ENCODE results near the gene EXOC4. TPM values are rescaled to one million over a fixed set of nuclear protein-coding genes. Genes with fewer than 3 reads are reported as not detected.

The EXOC4 gene
- total RNA-seq, 1 experiment from 2014 or later = 75.8 TPM

GRCh38 chr7:134034652-134035051, 781.8 kb downstream of the EXOC4 start:
- no peak overlapping the region for H3K4me2 ChIP-seq (ENCODE audit: insufficient read depth, insufficient read length, low read length)
- no peak overlapping the region for H2BK20ac ChIP-seq (ENCODE audit: low read depth, low read length, poor library complexity, severe bottlenecking)
- no peak for TF ChIP-seq CTCF (conservative IDR thresholded peaks at IDR 0.05)
- H4K91ac ChIP-seq (ENCODE audit: insufficient read length, low read depth, low read length) = no peak overlapping the region
- H4K5ac ChIP-seq (ENCODE audit: insufficient read length, low read depth, low read length) = no peak overlapping the region
- H3K9me3 ChIP-seq (ENCODE audit: control insufficient read depth, low read depth, low read length) = peaks cover 4% of the 10 kb centered on the region
- Mint-ChIP-seq H3K27me3 (ENCODE audit: low read depth) (no peaks in the 10 kb centered on the region), H3K27ac (0 out of 7 replicates have a peak overlapping the region, but pooled peaks of 1 of the 3 experiments have one; percentile 56), H3K4me1 (peaks cover 14 to 16% of the 10 kb centered on the region in 2 experiments), H3K9me3 (peaks cover 11 to 13% of the 10 kb centered on the region in 2 experiments), H3K4me3 (no peak overlapping the region), H3K36me3 (ENCODE audit: insufficient read depth in 1 of 3, low read depth in 3 of 3) (peaks cover 9 to 15% (median 9%) of the 10 kb centered on the region in 3 experiments)
- H3K23me2 ChIP-seq (ENCODE audit: insufficient read length, low read depth, low read length, poor library complexity, severe bottlenecking) = no peaks in the 10 kb centered on the region
- H3K9ac ChIP-seq (ENCODE audit: extremely low read depth, insufficient read length, low read length) = no peak overlapping the region
- no peak overlapping the region for H3K4ac ChIP-seq (ENCODE audit: low read depth, low read length)
- no peak overlapping the region for H3K18ac ChIP-seq (ENCODE audit: insufficient read length, low read depth, low read length)
- no peak overlapping the region for H3K27ac ChIP-seq (ENCODE audit: insufficient read length, low read depth, low read length)
- H3K23ac ChIP-seq (ENCODE audit: insufficient read length, low read depth, low read length) = no peak overlapping the region
- no peak overlapping the region for H4K8ac ChIP-seq (replicated peaks; ENCODE audit: insufficient read length, low read depth, low read length)
- H2BK12ac ChIP-seq (ENCODE audit: insufficient read length, low read depth, low read length) = no peak overlapping the region
- DNase-seq = no peak
- H2AK5ac ChIP-seq (ENCODE audit: insufficient read length, low read length) = no peak overlapping the region
- H2BK120ac ChIP-seq (ENCODE audit: low read depth, low read length, poor library complexity, severe bottlenecking) = no peak overlapping the region
- no peak overlapping the region for H2BK15ac ChIP-seq (ENCODE audit: low read depth, low read length)
- H4K20me1 ChIP-seq (ENCODE audit: control insufficient read depth, insufficient read depth, insufficient read length) = no peaks in the 10 kb centered on the region
- H2BK5ac ChIP-seq (ENCODE audit: insufficient read length, low read length) = no peak overlapping the region
- no peaks in the 10 kb centered on the region for H3K79me2 ChIP-seq (ENCODE audit: insufficient read depth, low read length)
- H3K14ac ChIP-seq (ENCODE audit: insufficient read depth, low read length) = no peak overlapping the region
- no CpG with 5 or more reads among the region's 3 CpGs for WGBS (ENCODE audit: extremely low coverage, insufficient read length, low lambda C conversion rate)
- no peak overlapping the region for H3T11ph ChIP-seq (ENCODE audit: low read length)
- H3K79me1 ChIP-seq (ENCODE audit: insufficient read depth, low read depth, low read length, poor library complexity, severe bottlenecking) = no peaks in the 10 kb centered on the region
- H3K4me1 ChIP-seq (ENCODE audit: insufficient read depth, low read length) = peaks cover 4% of the 10 kb centered on the region
- no peak overlapping the region for H3K56ac ChIP-seq (ENCODE audit: insufficient read length, low read depth, low read length)
- no peak overlapping the region for H2AFZ ChIP-seq (ENCODE audit: low read length)
- no peaks in the 10 kb centered on the region for H3K27me3 ChIP-seq (ENCODE audit: insufficient read depth, low read length)
